Measurements from ENCODE around the gene SRP54. TPM values are rescaled to one million over a fixed set of nuclear protein-coding genes. Genes with fewer than 3 reads are reported as not detected.

SRP54 gene
- total and polyA plus RNA-seq, 2 of the 13 experiments (the other 11 are each of a cell fraction or from before 2014, with no cell fraction given) = 42.2 to 207 TPM

GRCh38 chr14:34981743-34982420 lies 910 bp upstream of the SRP54 start (continued):
- TF ChIP-seq STAT6 (CRISPR knock-in tag; IDR thresholded peaks at IDR 0.05; ENCODE audit: borderline replicate concordance) (no peak; the same call in 1 of the 2 replicates), TCF12 (IDR thresholded peaks at IDR 0.05) (no peak), TCF12 (CRISPR knock-in tag; IDR thresholded peaks at IDR 0.05) (peak; percentile 22; the same call in 1 of the 2 replicates), ARHGAP35 (CRISPR knock-in tag; IDR thresholded peaks at IDR 0.05; ENCODE audit: borderline replicate concordance) (peak; percentile 61), ZNF234 (CRISPR knock-in tag; conservative IDR thresholded peaks at IDR 0.05) (peak; percentile 91; the same call in 1 of the 2 replicates), PHF5A (CRISPR knock-in tag; IDR thresholded peaks at IDR 0.05; ENCODE audit: low read depth, unreplicated experiment) (peak; percentile 4), MED13 (CRISPR knock-in tag; IDR thresholded peaks at IDR 0.05) (no peak; the same call in 1 of the 2 replicates), THAP8 (CRISPR knock-in tag; IDR thresholded peaks at IDR 0.05; ENCODE audit: borderline replicate concordance) (peak; percentile 73; the same call in 1 of the 2 replicates), ATF5 (CRISPR knock-in tag; IDR thresholded peaks at IDR 0.05; ENCODE audit: low read depth) (0 out of 2 replicates have a peak, but pooled peaks have one; percentile 98), ZNF17 (CRISPR knock-in tag; IDR thresholded peaks at IDR 0.05) (peak; percentile 92; the same call in 1 of the 2 replicates), CREBL2 (CRISPR knock-in tag; IDR thresholded peaks at IDR 0.05; ENCODE audit: borderline replicate concordance) (no peak), ZKSCAN1 (IDR thresholded peaks at IDR 0.05; ENCODE audit: low read length) (no peak; the same call in 1 of the 2 replicates), IRF9 (CRISPR knock-in tag; IDR thresholded peaks at IDR 0.05; ENCODE audit: borderline replicate concordance) (no peak)
- TF ChIP-seq, protein P1, sequence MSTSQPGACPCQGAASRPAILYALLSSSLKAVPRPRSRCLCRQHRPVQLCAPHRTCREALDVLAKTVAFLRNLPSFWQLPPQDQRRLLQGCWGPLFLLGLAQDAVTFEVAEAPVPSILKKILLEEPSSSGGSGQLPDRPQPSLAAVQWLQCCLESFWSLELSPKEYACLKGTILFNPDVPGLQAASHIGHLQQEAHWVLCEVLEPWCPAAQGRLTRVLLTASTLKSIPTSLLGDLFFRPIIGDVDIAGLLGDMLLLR (CRISPR knock-in tag; IDR thresholded peaks at IDR 0.05) = peak; percentile 32; the same call in 1 of the 2 replicates
- TF ChIP-seq, protein P2, sequence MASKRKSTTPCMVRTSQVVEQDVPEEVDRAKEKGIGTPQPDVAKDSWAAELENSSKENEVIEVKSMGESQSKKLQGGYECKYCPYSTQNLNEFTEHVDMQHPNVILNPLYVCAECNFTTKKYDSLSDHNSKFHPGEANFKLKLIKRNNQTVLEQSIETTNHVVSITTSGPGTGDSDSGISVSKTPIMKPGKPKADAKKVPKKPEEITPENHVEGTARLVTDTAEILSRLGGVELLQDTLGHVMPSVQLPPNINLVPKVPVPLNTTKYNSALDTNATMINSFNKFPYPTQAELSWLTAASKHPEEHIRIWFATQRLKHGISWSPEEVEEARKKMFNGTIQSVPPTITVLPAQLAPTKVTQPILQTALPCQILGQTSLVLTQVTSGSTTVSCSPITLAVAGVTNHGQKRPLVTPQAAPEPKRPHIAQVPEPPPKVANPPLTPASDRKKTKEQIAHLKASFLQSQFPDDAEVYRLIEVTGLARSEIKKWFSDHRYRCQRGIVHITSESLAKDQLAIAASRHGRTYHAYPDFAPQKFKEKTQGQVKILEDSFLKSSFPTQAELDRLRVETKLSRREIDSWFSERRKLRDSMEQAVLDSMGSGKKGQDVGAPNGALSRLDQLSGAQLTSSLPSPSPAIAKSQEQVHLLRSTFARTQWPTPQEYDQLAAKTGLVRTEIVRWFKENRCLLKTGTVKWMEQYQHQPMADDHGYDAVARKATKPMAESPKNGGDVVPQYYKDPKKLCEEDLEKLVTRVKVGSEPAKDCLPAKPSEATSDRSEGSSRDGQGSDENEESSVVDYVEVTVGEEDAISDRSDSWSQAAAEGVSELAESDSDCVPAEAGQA (IDR thresholded peaks at IDR 0.05; ENCODE audit: low read depth) = no peak
- TF ChIP-seq, protein P2 (CRISPR knock-in tag; IDR thresholded peaks at IDR 0.05; ENCODE audit: borderline replicate concordance) = no peak
